Neutrophil (primary cell): Measurements from ENCODE around the gene GGT6.

Experiments used
- H3K27ac ChIP-seq: fragments of 200-600 bp; sonication (generic); 2 replicates; pipeline ENCODE4 v1.5.1; 2016; ENCODE audit warnings: mild to moderate bottlenecking, moderate library complexity
- H3K27me3 ChIP-seq: fragments of 200-600 bp; sonication (generic); 2 replicates; pipeline ENCODE4 v1.6.0; 2016; ENCODE audit warnings: mild to moderate bottlenecking
- H3K36me3 ChIP-seq: fragments of 200-600 bp; sonication (generic); 2 replicates; pipeline ENCODE4 v1.5.1; 2017
- H3K4me1 ChIP-seq, 2 experiments: fragments of 200-600 bp in 1 of 2; sonication (generic) in 1 of 2; 1 replicate in 1 of 2; 2 replicates in 1 of 2; pipeline versions ENCODE4 v1.5.1 to v1.6.1; 2013 to 2016; ENCODE audit warnings: low read depth in 1 of 2, low read length in 1 of 2, mild to moderate bottlenecking in 1 of 2, moderate library complexity in 1 of 2; ENCODE audit not compliant: control insufficient read depth in 1 of 2, insufficient read depth in 1 of 2
- H3K4me3 ChIP-seq, 2 experiments: fragments of 200-600 bp in 1 of 2; sonication (generic) in 1 of 2; 1 replicate in 1 of 2; 2 replicates in 1 of 2; pipeline ENCODE4 v1.5.1; 2013 to 2016; ENCODE audit warnings: low read depth in 1 of 2, low read length in 1 of 2, mild to moderate bottlenecking in 1 of 2, moderate library complexity in 1 of 2
- H3K9me3 ChIP-seq: fragments of 200-600 bp; sonication (generic); 2 replicates; pipeline ENCODE4 v1.5.1; 2016
- CTCF ChIP-seq: fragments of 200-600 bp; sonication (generic); IDR thresholded peaks from 2 replicates; pipeline ENCODE4 v1.5.1; 2016; ENCODE audit warnings: antibody characterized with exemption

GGT6 gene

GRCh38 chr17:4572131-4572530 is 11.8 kb upstream of the GGT6 start:
- Histone ChIP-seq H3K4me1 (no peaks in the 10 kb centered on the region), H3K4me3 (no peak overlapping the region), H3K9me3 (no peaks in the 10 kb centered on the region), H3K36me3 (no peaks in the 10 kb centered on the region), H3K27ac (no peak overlapping the region), H3K27me3 (peaks cover 8% of the 10 kb centered on the region)
- no peak for TF ChIP-seq CTCF

GRCh38 chr17:4569591-4569990 is 9.2 kb upstream of the GGT6 start:
- no peaks in the 10 kb centered on the region for H3K9me3 ChIP-seq
- H3K4me3 ChIP-seq: no peak overlapping the region
- H3K4me1 ChIP-seq: peaks cover 3 to 7% of the 10 kb centered on the region in 2 experiments
- H3K36me3 ChIP-seq: no peaks in the 10 kb centered on the region
- peaks cover 8% of the 10 kb centered on the region for H3K27me3 ChIP-seq
- no peak overlapping the region for H3K27ac ChIP-seq
- no peak for TF ChIP-seq CTCF

GRCh38 chr17:4566785-4567184 is 6.4 kb upstream of the GGT6 start:
- peak; percentile 40 for TF ChIP-seq CTCF
- H3K27ac ChIP-seq: no peak overlapping the region
- H3K27me3 ChIP-seq: peaks cover 8% of the 10 kb centered on the region
- H3K9me3 ChIP-seq: no peaks in the 10 kb centered on the region
- peaks cover 3 to 7% of the 10 kb centered on the region in 2 experiments for H3K4me1 ChIP-seq
- no peak overlapping the region for H3K4me3 ChIP-seq
- no peaks in the 10 kb centered on the region for H3K36me3 ChIP-seq

GRCh38 chr17:4565209-4566141 is 5.1 kb upstream of the GGT6 start:
- Histone ChIP-seq H3K36me3 (no peaks in the 10 kb centered on the region), H3K4me1 (peaks cover 3 to 7% of the 10 kb centered on the region in 2 experiments), H3K4me3 (no peak overlapping the region), H3K27me3 (no peaks in the 10 kb centered on the region), H3K27ac (no peak overlapping the region), H3K9me3 (no peaks in the 10 kb centered on the region)
- TF ChIP-seq CTCF: peak; percentile 79

- H3K9me3 ChIP-seq: no peaks in the 10 kb centered on the region
- no peaks in the 10 kb centered on the region for H3K36me3 ChIP-seq
- H3K27ac ChIP-seq: no peak overlapping the region
- TF ChIP-seq CTCF: no peak
- H3K4me3 ChIP-seq: no peak overlapping the region
- H3K27me3 ChIP-seq: no peaks in the 10 kb centered on the region
- peaks cover 3 to 7% of the 10 kb centered on the region in 2 experiments for H3K4me1 ChIP-seq
Observed at GRCh38 chr17:4562015-4562969, 1.9 kb upstream of the GGT6 start.
